Measurements from ENCODE around the gene RIT2. TPM values are rescaled to one million over a fixed set of nuclear protein-coding genes. Genes with fewer than 3 reads are reported as not detected.
A peak's percentile ranks its signal among the peaks of the same experiment; 100 is the strongest.
"Not testable (repeated sequence)": the region's sequence is repeated elsewhere in the genome, so short reads cannot be mapped to it uniquely, and the experiment has no call there.

Gene RIT2
- total RNA-seq, 1 donor from 2014 or later, result not detected

- DNase-seq (ENCODE audit: low read depth), result no peak
- H3K4me3 ChIP-seq (ENCODE audit: low read depth, low read length), result no peak overlapping the region
- no peak for TF ChIP-seq CTCF (conservative IDR thresholded peaks at IDR 0.05; ENCODE audit: low read depth, low read length)
Observed at GRCh38 chr18:42801706-42802105, 313.8 kb downstream of the RIT2 start.

- no peak for DNase-seq (ENCODE audit: low read depth)
- H3K4me3 ChIP-seq (ENCODE audit: low read depth, low read length), result no peak overlapping the region
- no peak for TF ChIP-seq CTCF (conservative IDR thresholded peaks at IDR 0.05; ENCODE audit: low read depth, low read length)
Observed at GRCh38 chr18:42798606-42799170, 316.8 kb downstream of the RIT2 start.

GRCh38 chr18:42795213-42795789 is 320.2 kb downstream of the RIT2 start:
- H3K4me3 ChIP-seq (ENCODE audit: low read depth, low read length); DNase-seq (ENCODE audit: low read depth): not testable (repeated sequence)

DNA sequence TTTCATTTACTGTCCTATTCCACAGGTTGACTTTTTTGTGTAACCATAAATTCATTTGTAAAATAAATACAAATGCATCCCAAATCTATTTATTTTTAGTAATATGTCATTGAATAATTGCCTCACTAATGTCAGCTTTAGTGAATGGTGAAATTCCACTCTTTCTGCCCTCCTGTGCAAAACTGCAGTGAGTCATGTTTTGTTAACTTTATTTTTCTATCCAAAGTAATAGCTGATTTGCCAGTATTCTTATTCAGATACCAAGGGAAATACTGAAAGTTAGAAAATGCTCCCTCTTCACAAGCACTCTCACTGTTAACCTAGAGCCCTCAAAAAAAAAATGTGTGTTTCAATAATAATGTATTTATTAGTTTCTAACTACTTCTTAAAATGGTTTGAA is 322.8 kb downstream of the RIT2 start:
- no peak for DNase-seq (ENCODE audit: low read depth)
- no peak overlapping the region for H3K4me3 ChIP-seq (ENCODE audit: low read depth, low read length)
- TF ChIP-seq CTCF (conservative IDR thresholded peaks at IDR 0.05; ENCODE audit: low read depth, low read length), result no peak

DNA sequence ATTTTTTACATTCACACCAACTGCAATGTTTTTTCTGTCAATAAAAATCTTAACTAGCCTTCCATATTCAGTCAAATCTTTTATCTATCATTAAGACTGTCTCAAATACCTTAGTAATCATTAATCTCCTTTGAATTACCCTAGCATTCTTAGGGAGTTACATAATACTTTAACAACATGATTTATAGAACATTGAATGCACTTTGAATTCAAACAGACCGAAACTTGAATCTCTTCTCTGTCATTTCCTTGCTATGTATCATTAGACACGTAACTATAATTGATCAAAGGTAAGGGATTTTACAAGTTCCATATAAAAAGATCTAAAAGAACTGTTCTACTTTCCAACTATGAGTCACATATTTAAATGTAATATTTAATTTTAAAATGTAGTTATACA is 330.9 kb downstream of the RIT2 start:
- TF ChIP-seq CTCF (conservative IDR thresholded peaks at IDR 0.05; ENCODE audit: low read depth, low read length), result no peak
- no peak overlapping the region for H3K4me3 ChIP-seq (ENCODE audit: low read depth, low read length)
- peak; percentile 62 for DNase-seq (ENCODE audit: low read depth)

GRCh38 chr18:42782929-42783328 is 332.6 kb downstream of the RIT2 start:
- no peak for DNase-seq (ENCODE audit: low read depth)
- no peak for TF ChIP-seq CTCF (conservative IDR thresholded peaks at IDR 0.05; ENCODE audit: low read depth, low read length)
- H3K4me3 ChIP-seq (ENCODE audit: low read depth, low read length), result no peak overlapping the region

- DNase-seq (ENCODE audit: low read depth), result no peak
- no peak overlapping the region for H3K4me3 ChIP-seq (ENCODE audit: low read depth, low read length)
- TF ChIP-seq CTCF (conservative IDR thresholded peaks at IDR 0.05; ENCODE audit: low read depth, low read length), result no peak
Observed at GRCh38 chr18:42781298-42781815, 334.1 kb downstream of the RIT2 start.

Measured in epithelial cell of proximal tubule (primary cell).